ENCODE measurements around the gene FAM171A2. TPM values are rescaled to one million over a fixed set of nuclear protein-coding genes. Genes with fewer than 3 reads are reported as not detected.
"Not testable (repeated sequence)": the region's sequence is repeated elsewhere in the genome, so short reads cannot be mapped to it uniquely, and the experiment has no call there.

Gene FAM171A2
- polyA plus RNA-seq, 1 experiment: 2.3 TPM

DNA sequence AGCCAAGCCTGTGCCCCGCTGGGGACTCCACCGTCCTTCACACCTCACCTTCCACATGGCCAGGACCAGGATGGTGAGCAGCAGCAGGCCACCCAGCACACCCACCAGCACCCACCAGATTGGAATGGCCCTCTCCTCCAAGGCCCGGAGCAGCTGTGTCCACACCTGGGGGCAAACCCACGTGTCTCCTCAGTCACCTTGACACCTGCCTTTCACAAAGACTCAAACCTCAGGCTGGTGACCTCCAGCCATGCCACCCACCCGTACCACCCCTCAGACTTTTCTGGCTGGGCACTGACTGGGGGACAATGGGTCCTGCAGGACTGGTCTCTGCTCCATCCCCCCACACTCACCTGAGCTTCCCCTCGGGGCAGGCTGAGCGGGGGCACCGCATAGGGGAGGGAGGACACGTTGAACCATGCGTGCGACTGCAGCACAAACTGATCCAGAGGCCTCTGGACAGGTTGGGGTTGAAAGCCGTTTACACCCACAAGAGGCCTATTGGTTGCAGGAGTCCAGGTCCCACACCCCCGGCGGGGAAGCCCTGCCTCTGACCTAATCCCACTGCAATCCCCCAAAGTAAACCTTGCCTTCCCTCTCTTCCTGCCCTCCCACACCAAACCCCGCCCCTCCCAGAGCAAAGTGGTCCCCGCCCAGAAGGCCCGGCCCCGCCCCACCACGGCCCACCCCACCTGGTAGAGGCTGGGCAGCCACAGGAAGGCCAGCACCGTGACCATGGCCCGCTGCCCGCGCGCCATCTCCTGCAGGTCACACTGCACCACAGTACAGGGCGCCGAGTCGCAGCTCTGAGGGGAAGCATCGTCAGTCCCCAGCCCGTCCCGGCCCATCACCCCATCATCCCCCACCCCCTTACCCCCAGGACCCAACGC is 10.9 kb upstream of the FAM171A2 start:
- H3K36me3 ChIP-seq (ENCODE audit: control insufficient read depth, insufficient read depth, low read length): no peaks in the 10 kb centered on the region
- H3K4me3 ChIP-seq (ENCODE audit: low read depth, low read length): no peak overlapping the region
- CTCF ChIA-PET: interaction anchor here (0.7 to 3.5 kb wide), 4 partner anchors 10 to 198 kb away, joined by 3 to 19 read pairs (median 6); partner anchors contain the start of gene FAM171A2
- POLR2A ChIA-PET: no interaction called here
- no peaks in the 10 kb centered on the region for H3K27me3 ChIP-seq (ENCODE audit: control insufficient read depth, insufficient read depth, low read length)
- TF ChIP-seq, protein P1, sequence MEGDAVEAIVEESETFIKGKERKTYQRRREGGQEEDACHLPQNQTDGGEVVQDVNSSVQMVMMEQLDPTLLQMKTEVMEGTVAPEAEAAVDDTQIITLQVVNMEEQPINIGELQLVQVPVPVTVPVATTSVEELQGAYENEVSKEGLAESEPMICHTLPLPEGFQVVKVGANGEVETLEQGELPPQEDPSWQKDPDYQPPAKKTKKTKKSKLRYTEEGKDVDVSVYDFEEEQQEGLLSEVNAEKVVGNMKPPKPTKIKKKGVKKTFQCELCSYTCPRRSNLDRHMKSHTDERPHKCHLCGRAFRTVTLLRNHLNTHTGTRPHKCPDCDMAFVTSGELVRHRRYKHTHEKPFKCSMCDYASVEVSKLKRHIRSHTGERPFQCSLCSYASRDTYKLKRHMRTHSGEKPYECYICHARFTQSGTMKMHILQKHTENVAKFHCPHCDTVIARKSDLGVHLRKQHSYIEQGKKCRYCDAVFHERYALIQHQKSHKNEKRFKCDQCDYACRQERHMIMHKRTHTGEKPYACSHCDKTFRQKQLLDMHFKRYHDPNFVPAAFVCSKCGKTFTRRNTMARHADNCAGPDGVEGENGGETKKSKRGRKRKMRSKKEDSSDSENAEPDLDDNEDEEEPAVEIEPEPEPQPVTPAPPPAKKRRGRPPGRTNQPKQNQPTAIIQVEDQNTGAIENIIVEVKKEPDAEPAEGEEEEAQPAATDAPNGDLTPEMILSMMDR (IDR thresholded peaks at IDR 0.05; ENCODE audit: insufficient read depth, low read depth, low read length): no peak
- no peak for DNase-seq (ENCODE audit: low read depth)

DNA sequence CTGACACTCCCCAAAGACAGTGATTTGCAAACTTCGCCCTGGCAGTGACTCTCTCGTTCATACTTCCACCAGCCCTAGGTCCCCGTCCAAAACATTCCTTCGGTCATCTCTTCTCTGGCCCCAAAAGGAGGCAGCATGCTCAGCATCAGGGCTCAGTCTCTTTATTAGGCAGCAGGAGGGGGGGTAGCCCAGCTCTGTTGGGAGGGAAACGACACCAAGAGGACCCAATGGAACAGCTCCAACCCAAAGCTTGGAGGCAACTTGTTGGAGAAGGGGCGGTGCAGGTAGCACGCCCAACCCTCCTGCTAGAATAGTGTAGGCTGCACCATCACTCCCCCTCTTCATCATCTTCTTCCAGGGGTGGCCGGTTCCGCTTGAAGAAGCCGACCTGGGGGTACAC is 8.4 kb upstream of the FAM171A2 start:
- no peaks in the 10 kb centered on the region for H3K27me3 ChIP-seq (ENCODE audit: control insufficient read depth, insufficient read depth, low read length)
- H3K4me3 ChIP-seq (ENCODE audit: low read depth, low read length): no peak overlapping the region
- TF ChIP-seq, protein P1 (IDR thresholded peaks at IDR 0.05; ENCODE audit: insufficient read depth, low read depth, low read length): no peak
- ChIA-PET POLR2A (no interaction called here), CTCF (interaction anchor here (1.0 to 2.4 kb wide), 2 partner anchors 9 to 18 kb away, joined by 3 to 9 read pairs; partner anchors contain the start of genes FAM171A2 and ITGA2B)
- no peaks in the 10 kb centered on the region for H3K36me3 ChIP-seq (ENCODE audit: control insufficient read depth, insufficient read depth, low read length)
- DNase-seq (ENCODE audit: low read depth): no peak

DNA sequence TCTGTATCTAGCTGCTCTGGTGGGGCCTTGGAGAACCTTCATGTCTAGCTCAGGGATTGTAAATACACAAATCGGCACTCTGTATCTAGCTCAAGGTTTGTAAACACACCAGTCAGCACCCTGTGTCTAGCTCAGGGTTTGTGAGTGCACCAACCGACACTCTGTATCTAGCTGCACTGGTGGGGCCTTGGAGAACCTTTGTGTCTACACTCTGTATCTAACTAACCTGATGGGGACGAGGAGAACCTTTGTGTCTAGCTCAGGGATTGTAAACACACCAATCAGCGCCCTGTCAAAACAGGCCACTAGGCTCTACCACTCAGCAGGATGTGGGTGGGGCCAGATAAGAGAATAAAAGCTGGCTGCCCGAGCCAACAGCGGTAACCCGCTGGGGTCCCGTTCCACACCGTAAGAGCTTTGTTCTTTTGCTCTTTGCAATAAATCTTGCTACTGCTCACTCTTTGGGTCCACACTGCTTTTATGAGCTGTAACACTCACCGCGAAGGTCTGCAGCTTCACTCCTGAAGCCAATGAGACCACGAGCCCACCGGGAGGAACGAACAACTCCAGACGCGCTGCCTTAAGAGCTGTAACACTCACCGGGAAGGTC is 5.9 kb upstream of the FAM171A2 start:
- CTCF ChIA-PET: interaction anchor here (1.7 to 2.8 kb wide), 3 partner anchors 10 to 153 kb away, joined by 4 to 9 read pairs (median 4); no protein-coding TSS in a partner anchor
- not testable (repeated sequence) for H3K27me3 ChIP-seq (ENCODE audit: control insufficient read depth, insufficient read depth, low read length); H3K4me3 ChIP-seq (ENCODE audit: low read depth, low read length); H3K36me3 ChIP-seq (ENCODE audit: control insufficient read depth, insufficient read depth, low read length); DNase-seq (ENCODE audit: low read depth)
- POLR2A ChIA-PET: interaction anchor here (0.6 kb wide), 1 partner anchor 32 kb away, joined by 20 read pairs; no protein-coding TSS in a partner anchor

DNA sequence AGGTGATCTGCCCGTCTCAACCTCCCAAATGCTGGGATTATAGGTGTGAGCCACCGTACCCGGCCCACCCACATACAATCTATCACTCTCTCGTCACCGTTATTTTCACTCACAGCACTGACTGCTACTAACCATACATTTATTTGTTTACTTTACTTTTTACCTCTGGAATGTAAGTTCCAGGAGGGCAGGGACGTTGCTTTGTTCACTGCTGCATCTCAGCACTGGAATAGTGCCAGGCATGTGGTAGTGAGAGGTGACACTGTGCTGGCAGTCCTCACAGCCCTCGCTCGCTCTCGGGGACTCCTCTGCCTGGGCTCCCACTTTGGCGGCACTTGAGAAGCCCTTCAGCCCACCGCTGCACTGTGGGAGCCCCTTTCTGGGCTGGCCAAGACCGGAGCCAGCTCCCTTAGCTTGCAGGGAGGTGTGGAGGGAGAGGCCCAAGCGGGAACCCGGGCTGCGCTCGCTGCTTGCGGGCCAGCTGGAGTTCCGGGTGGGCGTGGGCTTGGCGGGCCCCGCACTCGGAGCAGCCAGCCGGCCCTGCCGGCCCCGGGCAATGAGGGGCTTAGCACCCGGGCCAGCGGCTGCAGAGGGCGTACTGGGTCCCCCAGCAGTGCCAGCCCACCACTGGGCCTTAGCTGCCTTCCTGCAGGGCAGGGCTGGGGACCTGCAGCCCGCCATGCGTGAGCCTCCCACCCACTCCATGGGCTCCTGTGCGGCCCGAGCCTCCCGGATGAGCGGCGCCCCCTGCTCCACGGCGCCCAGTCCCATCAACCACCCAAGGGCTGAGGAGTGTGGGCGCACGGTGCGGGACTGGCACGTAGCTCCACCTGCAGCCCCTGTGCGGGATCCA is 5.0 kb upstream of the FAM171A2 start:
- POLR2A ChIA-PET; H3K36me3 ChIP-seq (ENCODE audit: control insufficient read depth, insufficient read depth, low read length): not testable (repeated sequence)
- CTCF ChIA-PET: interaction anchor here (1.0 to 2.8 kb wide), 4 partner anchors 12 to 159 kb away, joined by 3 to 9 read pairs (median 4); no protein-coding TSS in a partner anchor

DNA sequence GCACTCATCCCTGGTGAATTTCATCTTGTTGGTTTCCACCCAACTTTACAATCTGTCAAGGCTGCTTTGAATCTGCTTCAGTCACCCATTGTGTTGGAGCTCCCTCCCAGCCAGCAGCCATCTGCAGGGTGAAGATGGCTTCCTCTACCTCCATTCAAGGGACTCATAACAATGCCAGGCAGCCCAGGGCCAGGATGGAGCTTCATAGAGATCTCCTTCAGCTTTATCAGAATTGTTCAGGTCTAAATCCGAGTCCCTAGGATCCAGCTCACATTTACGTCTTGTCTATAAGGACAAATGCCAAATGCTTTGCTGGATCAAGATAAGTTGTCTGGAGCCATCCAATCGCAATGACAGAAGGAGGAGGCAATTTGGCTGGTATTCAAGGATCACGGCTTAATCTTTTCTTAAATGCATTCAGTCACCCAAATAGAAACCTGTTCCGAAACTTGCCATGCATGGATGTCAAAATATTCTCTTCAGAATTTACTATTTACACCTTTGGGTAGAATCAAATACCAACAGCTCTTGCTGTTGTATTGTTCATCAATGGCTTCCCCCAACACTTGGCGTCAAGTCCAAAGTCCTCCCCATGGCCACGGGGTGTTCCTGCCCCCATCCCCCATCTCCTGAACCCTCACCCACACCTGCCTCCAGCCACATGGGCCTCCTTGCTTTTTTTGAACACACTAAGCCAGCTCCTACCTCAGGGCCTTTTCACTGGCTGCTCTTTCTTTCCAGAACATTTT is 3.8 kb upstream of the FAM171A2 start:
- no peak overlapping the region for H3K4me3 ChIP-seq (ENCODE audit: low read depth, low read length)
- CTCF ChIA-PET: interaction anchor here (1.1 to 1.2 kb wide), 2 partner anchors 17 to 158 kb away, joined by 3 read pairs; no protein-coding TSS in a partner anchor
- TF ChIP-seq, protein P1 (IDR thresholded peaks at IDR 0.05; ENCODE audit: insufficient read depth, low read depth, low read length): no peak
- POLR2A ChIA-PET: no interaction called here
- DNase-seq (ENCODE audit: low read depth): no peak
- no peaks in the 10 kb centered on the region for H3K36me3 ChIP-seq (ENCODE audit: control insufficient read depth, insufficient read depth, low read length)
- peaks cover 3% of the 10 kb centered on the region for H3K27me3 ChIP-seq (ENCODE audit: control insufficient read depth, insufficient read depth, low read length)

More for the DNA sequence above, 5.0 kb upstream of the FAM171A2 start:
- not testable (repeated sequence) for H3K27me3 ChIP-seq (ENCODE audit: control insufficient read depth, insufficient read depth, low read length); H3K4me3 ChIP-seq (ENCODE audit: low read depth, low read length); DNase-seq (ENCODE audit: low read depth)

DNA sequence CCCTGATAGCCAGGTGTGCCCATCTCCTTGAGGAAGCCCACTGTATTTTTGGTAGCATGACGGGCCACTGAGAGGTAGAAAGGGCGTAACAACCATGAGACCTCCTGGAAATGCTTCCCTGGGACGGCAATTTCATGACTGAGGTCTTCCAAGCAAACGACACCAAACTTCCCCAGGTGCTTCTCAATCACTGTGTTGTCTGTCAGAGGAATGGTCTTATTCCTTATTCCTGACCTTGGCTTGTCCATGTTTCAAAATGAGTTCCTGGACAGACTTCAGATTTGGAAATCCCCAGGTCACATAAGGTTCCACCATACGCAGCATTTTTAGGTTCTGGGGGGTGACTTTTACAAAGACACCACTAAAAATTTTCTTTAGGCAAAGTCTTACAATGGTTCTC is 1.4 kb upstream of the FAM171A2 start:
- CTCF ChIA-PET: interaction anchor here (0.7 to 3.4 kb wide), 6 partner anchors 9 to 54 kb away, joined by 3 to 16 read pairs (median 4); no protein-coding TSS in a partner anchor
- H3K4me3 ChIP-seq (ENCODE audit: low read depth, low read length); DNase-seq (ENCODE audit: low read depth); POLR2A ChIA-PET; H3K36me3 ChIP-seq (ENCODE audit: control insufficient read depth, insufficient read depth, low read length); H3K27me3 ChIP-seq (ENCODE audit: control insufficient read depth, insufficient read depth, low read length): not testable (repeated sequence)

Measured in BJ (cell line).